GM04503 (cell line): Measurements from ENCODE around the gene FAIM2.

Experiments used
- DNase-seq: peaks from one replicate; pipeline ENCODE4 v3.0.0-alpha.2; 2012; ENCODE audit warnings: low read depth

FAIM2 gene

GRCh38 chr12:49823350-49823749 is 80.3 kb downstream of the FAIM2 start:
- DNase-seq, result no peak

- no peak for DNase-seq
Observed at GRCh38 chr12:49821373-49822287, 82.1 kb downstream of the FAIM2 start.

GRCh38 chr12:49819786-49820185 is 83.9 kb downstream of the FAIM2 start:
- DNase-seq, result no peak

DNA sequence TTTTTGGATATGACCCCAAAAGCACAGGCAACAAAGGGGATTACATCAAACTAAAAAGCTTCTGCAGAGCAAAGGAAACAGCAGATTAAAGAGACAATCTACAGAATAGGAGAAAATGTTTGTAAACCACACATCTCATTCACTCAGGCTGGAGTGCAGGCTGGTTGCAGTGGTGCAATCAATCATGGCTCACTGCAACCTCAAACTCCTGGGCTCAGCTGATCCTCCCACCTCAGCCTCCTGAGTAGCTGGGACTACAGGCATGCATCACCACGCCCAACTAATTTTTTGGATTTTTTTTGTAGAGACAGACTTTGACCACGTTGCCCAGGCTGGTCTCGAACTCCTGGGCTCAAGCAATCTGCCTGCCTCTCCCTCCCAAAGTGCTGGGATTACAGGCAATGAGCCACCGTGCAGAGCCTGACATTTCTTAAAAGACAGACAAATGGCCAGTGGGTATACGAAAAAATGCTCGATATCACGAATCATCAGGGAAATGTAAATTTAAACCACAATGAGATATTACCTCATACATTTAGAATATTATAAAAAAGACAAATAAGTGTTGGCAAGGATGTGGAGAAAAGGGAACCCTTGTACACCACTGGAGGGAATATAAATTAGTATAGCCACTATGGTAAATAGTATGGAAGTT is 85.3 kb downstream of the FAIM2 start:
- no peak for DNase-seq
